GM21367 (cell line): ENCODE data around the gene MYEF2.

ENCODE experiments used
- ATAC-seq: cut with Tn5 transposase; IDR thresholded peaks from one replicate; pipeline ENCODE4 v1.9.1; 2021; ENCODE audit not compliant: unreplicated experiment

The MYEF2 gene, protein sequence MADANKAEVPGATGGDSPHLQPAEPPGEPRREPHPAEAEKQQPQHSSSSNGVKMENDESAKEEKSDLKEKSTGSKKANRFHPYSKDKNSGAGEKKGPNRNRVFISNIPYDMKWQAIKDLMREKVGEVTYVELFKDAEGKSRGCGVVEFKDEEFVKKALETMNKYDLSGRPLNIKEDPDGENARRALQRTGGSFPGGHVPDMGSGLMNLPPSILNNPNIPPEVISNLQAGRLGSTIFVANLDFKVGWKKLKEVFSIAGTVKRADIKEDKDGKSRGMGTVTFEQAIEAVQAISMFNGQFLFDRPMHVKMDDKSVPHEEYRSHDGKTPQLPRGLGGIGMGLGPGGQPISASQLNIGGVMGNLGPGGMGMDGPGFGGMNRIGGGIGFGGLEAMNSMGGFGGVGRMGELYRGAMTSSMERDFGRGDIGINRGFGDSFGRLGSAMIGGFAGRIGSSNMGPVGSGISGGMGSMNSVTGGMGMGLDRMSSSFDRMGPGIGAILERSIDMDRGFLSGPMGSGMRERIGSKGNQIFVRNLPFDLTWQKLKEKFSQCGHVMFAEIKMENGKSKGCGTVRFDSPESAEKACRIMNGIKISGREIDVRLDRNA

DNA sequence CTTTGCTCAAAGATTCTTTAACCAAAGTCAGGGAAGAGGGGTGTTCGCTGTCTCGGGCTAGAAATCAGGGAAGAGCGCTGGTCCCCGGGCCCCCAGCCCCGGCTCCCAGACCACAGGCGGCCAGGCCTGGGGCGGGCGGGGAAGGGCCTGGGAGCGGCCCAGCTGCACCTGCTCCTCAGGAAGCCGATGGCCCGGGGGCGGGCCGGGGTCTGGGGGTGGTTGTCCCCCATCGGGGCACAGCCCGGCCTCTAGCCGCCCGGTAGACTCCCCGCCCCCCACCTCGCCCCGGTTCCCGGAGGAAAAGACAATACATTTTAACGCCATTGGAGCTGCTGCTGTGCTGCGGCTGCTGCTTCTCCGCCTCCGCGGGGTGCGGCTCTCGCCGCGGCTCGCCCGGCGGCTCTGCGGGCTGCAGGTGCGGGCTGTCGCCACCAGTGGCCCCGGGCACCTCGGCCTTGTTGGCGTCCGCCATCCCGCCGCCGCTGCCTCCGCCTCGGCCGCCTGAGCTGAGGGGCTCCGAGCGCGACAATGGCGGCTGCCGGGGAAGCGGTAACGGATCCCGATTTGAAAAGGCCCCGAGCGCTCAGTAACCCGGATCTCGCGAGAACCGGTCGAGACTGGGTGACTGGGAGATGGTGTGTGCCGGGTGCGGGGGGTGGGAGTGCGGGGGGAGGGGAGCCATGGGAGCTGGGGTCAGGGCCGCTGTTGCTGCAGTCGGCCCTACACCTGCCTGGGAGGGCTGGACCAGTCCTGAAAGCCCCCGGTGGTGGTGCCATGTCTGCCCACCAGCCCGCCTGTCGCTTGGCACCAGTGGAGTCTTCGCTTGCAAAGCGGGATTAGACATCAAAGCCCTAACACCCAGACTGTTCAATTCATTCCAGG, at the start of gene MYEF2:
MYEF2 (minus strand) TSS at position 530 of the 882 bp plus-strand sequence; CDS start at position 472, 58 bp downstream.
- peak; percentile 65 for ATAC-seq

DNA sequence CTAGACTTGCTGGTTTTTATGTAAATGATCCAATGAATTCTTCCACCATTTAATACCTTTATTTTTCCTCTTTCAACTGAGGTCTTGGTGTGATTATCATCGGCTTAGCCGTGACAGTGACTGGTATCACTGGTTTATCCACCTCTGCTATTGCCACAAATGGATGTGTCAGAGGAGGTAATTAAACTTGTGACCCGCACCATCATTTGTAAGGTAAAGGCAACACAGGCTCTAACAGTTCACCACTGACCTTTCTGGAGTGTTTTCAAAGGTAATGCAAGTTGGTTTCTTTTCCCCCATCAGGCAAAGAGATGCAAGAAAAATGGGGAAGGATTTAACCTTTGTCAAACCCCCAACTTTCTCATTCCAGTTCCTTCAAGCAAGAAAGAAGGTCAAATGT, 47.7 kb upstream of the MYEF2 start:
- ATAC-seq = no peak

DNA sequence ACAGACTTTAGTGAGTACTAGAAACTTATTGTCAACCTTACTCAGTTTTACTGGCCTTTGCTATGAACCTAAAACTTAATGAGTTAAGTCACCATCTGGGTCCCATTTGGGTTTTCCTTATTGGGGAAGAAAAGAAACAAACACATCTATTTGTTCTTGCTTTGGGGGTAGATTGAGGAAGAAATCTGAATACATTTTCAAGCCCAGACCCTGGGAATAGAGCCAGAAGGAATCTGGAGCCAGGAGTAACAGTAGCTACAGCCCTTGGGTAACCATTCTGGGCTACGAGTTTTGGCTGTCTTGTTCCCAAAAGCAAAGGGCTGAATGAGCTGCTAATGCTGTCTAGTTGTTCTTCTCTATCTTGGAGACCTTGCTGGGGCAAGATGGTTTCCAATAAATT, 44.5 kb upstream of the MYEF2 start:
- no peak for ATAC-seq

DNA sequence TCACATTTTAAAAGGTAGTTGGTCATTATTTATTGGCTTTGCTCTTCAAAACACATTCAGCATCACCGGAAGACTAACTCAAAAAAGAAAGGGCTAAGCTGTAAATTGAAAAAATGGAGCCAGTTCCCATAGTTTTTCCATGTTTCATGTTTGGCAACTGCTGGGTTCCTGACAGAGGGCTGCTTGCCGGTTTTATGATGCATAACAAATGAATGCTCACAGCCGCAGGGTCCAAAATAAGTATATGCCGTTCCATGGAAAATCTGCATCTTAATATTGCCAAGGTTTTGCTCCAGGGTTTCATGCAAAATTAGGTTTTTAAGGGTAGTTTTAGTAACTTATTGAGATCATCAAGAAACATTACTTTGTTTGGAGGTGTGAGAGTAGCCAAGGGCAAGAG, 43.8 kb upstream of the MYEF2 start:
- no peak for ATAC-seq

DNA sequence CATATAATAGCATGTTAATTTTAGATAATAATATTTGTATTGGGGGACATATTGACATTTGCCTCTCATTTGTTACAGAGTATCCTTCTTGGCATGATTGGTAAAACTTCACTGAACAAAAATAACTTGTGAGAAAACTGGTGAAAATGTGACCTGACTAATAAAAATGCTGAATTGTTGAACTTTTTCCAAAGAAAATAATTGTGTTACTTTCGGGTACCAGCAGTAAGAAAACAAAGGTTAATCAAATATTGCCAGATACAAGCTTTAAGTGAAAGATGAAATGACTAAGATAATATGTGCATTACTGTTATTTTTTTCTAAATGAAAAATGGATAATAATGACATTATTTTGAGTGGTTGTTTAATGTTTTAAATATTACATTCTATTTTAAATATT, 43.2 kb upstream of the MYEF2 start:
- ATAC-seq = no peak

DNA sequence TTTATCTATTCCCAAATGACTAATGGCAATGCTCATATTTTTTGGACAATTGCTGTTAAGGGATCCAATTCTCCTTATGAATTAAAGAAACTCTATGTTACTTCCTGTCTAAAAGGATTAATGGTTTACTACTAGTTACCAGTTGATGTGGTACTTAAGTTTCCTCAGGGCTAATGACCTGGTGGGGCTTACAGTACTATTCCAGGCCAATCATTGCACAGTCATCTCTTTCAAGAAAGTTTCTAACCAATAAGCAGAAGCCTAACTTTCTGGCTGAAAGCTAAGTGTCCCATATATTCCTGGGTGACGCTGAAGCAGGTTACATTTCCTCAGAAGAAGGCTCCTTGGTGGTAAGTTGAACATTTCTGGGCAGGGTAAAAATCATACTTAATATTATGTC, 27.9 kb upstream of the MYEF2 start, which contains the start of gene SLC12A1:
SLC12A1 (plus strand) TSS at position 322 of the 400 bp plus-strand sequence. CDS start 1,418 bp downstream, outside the sequence.
- no peak for ATAC-seq

DNA sequence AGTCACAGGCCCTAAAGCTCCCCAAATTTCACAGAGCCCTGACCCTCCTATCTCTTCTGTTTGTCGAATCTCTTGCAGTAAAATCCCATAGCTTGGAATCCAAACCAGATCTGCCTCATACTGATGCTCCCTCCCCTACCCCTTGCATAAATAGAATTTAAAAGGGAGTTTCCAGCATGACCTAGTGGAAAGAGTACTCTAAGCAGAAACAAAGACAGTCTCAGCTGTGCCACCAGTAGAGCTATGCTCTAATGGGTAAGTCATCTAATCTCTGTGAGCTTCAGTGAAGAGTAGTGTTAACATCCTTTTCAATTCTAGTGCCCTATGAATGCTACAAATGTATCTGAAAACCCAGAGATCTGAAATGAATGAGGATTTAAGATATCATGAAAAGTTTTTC, 24.0 kb upstream of the MYEF2 start:
- no peak for ATAC-seq

DNA sequence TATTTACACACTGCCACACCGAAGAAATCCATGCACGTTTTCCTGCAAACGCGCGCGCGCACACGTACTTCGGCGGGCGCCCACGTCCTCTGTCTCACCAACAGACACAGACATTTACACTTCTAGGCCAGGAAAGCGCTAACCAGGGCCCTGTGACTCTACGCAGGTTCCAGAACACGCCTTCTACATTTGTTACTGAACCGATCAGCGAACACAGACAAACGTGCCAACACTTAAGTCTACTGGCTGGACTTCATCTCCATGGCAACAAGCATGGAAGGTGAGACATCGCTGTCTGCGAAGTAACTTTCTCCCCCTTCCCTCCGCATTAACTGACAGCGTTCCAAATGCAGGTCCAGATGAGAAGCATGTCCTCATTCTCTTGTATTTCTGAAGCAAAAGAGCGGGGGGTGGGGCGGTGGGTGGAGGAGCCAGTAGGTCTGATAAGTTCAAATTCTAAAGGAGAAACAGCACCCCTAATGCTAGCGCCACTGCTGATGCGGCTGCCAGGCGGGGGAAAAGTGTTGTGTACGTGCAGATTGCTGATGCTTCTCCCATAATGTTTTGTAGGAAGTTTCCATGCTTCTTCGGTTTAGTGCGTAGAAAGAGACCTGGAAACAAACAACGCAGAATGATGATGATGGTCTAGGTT, 13.6 kb upstream of the MYEF2 start, which contains the start of gene CTXN2:
CTXN2 (plus strand) TSS at position 92 of the 652 bp plus-strand sequence. CDS start 9,636 bp downstream, outside the sequence.
- no peak for ATAC-seq

DNA sequence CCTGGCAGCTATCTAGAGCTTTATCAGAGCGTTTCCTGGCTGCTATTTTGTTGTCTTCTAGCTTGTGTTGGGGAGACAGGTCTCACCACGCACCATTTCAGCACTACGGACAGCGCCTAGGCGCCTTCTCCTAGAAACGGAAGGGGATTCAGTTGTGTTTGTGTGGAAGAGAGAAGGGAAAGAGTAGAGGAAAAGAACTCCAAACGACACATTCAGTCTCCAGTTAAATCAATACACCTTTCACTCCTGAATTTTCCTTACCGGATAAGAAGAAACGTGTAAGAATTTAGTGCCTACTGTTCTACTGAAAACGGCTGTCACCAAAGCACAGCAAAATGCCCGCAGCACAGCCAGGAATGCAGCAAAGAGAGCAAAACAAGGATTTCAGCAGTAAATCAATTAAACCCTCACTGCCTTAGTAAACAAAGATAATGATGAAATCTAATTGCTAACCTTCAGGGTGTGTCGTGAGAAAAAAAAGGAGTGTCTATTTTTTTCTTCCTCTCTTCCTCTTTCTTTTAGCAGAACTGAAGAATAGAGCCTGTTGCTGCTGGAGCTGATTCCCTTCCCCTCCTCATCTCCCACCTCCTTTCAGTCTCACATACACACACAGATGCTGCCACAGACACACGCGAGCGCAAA, 13.0 kb upstream of the MYEF2 start:
- no peak for ATAC-seq

DNA sequence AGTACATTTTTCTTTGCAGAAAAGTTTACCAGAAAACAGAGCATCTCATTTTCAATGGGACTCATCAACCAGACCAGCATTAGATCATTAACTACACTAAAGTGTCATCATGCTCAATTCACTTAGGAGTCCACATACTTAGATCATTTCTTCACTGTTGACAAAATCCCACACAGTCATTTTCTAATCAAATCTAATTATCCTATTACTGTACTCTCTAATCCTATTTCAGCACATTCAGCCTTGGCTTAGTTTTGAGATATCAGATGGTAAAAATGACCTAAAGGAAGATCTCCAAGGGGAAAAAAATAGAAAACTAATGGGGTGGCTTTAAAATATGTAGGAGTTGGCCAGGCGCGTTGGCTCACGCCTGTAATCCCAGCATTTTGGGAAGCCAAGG, 8.2 kb upstream of the MYEF2 start:
- no peak for ATAC-seq

DNA sequence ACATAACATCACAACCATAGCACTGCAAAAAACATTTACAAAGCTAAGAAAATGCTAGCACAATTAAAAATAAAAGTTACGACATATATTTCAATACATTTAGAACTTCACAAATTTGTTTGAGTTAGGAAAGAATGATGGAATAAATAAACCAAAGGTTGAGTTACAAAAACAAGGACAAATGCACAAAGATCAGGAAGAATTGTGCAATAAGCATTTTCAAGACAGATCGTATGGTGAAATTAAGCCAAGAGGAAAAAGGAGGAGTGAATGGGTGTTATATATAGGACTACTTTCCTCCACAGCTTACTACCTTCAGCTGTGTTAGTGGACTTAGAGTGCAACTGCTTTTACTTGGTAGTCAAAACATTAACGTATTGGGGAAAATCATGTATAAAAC, 7.4 kb upstream of the MYEF2 start:
- no peak for ATAC-seq

DNA sequence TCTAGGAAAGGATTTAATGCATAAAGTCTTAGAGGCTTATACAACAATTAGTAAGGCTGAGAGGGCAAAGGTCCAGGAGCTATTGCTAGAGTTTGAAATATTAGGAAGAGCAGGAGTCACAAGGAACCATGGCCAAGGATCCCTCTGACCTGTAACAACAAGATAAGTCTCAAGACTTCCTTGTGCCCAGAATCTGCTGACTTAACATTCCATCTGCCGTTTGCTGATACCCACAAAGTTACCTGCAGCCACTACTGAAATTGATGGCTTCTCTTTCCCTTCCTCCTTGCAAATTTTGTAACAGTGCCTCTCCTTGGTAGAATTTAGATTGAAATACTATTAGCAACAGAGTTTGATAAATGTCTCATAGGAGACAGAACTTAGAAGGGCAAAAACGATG, 4.7 kb upstream of the MYEF2 start:
- no peak for ATAC-seq

DNA sequence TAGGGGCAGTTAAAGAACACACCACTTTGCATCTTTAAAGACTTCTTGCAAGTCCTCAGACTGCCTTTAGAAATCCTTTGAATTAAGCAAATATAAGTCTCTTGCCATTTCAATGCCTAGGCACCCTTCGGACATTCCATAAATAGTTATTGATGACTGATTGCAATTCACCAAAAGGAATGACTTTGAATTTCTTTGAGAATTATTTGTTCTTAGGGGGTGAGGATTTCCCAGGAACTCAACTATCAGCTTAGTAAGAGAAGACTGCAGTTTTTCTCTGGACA, 495 bp upstream of the MYEF2 start:
- no peak for ATAC-seq

DNA sequence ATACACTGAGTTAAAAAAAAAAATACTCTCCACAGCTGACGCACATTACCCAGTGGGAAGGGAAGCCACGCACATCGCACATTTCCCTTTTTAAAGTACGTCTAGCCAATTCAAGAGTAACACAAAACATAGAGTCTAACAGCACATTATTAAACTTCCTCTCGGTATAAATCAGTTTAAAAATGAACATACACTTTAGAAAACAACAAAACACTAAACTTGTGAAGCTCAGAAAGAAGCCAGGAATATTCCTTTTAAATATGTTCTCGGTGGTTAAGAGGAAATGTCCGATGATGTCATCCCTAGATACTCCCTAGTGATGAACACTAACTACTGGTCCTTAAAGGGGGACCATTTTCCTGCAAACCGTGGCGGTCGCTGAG, 721 bp downstream of the MYEF2 start:
- ATAC-seq = peak; percentile 70

DNA sequence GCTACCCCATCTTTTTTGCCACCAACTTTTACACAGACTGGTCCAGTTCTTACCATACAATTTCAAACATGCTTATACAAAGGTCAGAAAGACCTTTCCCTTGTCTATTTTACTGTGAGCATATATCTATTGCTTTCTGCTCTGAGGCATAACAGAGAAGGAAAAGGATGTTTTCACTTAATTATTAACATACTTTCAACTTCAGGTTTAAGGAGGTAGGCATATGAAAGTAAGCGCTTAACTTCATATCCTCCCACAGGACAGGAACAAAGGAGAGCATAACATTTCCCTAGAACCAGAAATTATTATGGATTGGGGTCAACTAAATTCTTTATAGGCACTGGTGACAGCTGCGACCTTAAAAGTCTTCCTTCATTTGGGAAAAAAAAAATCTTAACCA, 1.1 kb downstream of the MYEF2 start:
- no peak for ATAC-seq

DNA sequence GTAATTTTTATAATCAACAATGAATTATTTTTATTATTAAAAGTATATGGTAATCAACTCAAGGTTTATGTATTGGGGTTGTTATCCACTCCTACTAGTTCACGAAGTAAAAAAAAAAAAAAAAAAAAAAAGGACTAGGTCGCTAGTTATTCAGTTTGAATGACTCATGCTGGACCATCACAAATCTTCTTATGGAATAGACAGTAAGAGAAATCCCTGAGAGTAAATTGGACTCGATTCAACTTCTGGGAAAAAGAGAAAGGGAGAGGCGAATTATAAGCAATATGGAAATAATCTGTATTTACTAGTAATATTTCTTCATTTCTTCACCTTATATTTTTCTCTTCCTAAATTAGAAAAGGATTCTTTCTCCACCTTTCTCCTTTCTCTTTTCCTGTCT, 2.0 kb downstream of the MYEF2 start:
- ATAC-seq = no peak

DNA sequence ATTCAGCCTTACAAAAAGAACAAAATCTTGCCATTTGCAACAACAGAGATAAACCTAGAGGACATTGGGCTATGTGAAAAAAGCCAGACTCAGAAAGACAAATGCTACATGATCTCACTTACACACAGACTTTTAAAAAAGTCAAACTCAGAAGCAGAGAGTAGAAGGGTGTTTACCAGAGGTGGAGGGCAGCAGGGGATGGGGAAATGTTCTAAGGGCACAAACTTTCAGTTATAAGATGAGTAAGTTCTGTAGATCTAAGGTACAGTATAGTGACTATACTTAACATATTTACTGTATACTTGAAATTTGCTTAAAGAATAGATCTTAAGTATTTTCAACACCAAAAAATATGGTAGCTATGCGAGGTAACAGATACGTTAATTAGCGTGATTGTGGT, 3.0 kb downstream of the MYEF2 start:
- no peak for ATAC-seq

DNA sequence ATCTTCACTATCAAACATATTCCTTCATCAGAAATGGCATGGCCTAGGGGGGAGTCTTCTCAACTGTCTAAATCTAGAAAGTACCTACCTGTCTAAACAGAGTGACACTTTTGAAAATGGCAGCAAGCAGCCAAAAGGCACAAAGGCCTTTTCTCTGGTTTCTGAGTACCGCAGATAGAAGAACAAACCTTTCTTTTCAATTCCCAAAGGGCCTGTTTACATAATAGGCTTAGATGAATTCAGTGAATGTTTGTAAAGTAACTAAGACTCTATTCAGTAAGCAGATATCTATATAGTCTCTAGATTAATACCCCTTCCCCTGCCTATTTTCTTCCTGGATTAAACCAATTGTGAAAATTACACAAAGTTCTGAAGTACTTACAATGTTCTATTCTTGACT, 7.1 kb downstream of the MYEF2 start:
- no peak for ATAC-seq

DNA sequence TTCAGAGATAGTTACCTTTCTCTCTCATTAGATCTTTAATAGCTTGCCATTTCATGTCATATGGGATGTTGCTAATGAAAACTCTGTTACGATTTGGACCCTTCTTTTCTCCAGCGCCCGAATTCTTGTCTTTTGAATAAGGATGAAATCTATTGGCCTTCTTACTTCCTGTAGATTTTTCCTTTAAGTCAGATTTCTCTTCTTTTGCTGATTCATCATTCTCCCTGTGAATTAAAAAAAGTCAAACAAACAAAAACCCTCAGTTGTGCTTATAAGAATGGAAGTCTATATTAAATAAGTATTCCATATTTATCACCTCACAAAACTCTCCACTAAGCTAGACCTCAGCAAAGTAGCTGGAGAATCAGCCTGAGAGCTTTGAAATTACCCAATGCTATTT, 9.5 kb downstream of the MYEF2 start:
- no peak for ATAC-seq

DNA sequence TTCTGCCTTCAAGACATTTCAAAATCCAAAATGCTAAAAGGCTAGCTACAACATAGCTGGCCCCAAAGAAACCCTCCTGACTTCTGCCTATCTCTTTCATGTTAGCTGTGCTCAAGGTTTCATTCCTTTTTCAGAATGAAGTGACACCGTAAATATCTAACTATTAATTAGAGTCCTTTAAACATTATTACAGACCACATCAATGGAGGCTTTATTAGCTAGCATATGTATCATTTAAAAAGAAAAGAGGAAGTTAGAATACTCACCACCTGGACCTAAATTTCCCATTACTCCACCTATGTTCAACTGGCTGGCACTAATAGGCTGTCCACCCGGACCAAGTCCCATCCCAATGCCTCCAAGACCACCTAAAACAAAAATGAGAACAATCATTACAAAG, 24.6 kb downstream of the MYEF2 start:
- no peak for ATAC-seq

DNA sequence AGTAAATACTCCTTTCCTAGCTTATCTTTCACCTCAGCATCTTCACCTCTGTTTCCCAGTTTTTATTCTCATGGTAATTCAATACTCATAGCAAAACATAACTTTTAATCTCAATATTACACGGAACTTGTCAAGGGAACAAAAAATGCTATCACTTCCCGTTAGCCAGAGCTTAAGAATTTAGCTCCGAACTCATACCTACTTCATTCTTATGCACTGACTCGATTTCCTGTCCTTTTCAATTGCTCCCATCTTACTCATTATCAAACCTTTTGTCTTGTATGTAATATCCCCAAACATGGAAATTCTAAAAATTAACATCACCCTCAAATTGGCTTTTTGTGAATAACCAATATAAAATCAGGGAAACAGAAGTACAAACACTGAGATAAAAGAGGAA, 28.2 kb downstream of the MYEF2 start:
- ATAC-seq = no peak
